ENCODE data around the gene BTBD17.
A peak's percentile ranks its signal among the peaks of the same experiment; 100 is the strongest.

Gene BTBD17

DNA sequence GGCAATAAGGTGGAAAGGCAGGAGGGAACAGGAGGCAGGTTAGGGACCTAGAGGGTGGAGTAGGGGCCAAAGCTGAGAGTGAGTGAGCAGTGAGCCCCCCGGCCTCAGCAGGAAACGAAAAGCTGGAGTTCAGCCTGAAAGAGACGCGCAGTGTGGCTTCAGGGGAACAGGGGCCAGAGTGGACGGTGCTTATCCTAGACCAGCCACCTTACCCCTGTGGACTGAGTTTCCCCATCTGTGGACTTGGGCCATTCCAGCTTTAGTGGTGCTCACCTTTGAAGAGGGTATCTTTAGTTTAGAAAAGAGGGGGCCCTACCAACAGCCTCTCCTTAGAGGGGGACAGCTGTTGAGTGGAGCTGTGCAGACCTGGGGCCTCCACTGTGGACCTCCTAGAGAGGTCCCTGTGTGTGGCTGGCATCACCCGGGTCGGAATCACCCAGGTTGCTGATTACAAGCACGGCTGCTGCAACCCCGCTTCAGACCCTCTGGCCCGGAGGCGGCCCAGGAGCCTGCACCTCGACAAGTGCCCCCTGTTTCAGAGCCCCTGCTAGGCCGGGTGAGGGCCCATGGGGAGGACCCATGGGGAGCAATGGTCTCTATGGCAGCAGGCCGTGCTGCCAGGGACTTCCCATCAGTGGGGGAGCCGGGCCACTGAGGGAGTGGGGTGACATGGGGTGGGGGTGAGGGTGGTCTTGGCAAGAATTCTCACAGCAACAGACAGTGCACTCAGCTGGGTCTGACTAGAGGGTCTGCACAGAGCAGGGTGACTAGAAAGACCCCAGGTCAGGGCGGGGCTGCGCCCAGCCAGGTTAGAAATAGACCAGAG is 8.2 kb upstream of the BTBD17 start:
- no peak overlapping the region for H3K4me3 ChIP-seq (ENCODE audit: low read depth in 1 of 2, low read length in 1 of 2)
- H3K27ac ChIP-seq = no peak overlapping the region
- H3K36me3 ChIP-seq = no peaks in the 10 kb centered on the region
- no peaks in the 10 kb centered on the region for H3K9me3 ChIP-seq
- H3K4me1 ChIP-seq (ENCODE audit: control insufficient read depth in 1 of 2, insufficient read depth in 1 of 2, low read depth in 1 of 2, low read length in 1 of 2) = peaks cover 10 to 13% of the 10 kb centered on the region in 2 experiments
- TF ChIP-seq, protein P1, sequence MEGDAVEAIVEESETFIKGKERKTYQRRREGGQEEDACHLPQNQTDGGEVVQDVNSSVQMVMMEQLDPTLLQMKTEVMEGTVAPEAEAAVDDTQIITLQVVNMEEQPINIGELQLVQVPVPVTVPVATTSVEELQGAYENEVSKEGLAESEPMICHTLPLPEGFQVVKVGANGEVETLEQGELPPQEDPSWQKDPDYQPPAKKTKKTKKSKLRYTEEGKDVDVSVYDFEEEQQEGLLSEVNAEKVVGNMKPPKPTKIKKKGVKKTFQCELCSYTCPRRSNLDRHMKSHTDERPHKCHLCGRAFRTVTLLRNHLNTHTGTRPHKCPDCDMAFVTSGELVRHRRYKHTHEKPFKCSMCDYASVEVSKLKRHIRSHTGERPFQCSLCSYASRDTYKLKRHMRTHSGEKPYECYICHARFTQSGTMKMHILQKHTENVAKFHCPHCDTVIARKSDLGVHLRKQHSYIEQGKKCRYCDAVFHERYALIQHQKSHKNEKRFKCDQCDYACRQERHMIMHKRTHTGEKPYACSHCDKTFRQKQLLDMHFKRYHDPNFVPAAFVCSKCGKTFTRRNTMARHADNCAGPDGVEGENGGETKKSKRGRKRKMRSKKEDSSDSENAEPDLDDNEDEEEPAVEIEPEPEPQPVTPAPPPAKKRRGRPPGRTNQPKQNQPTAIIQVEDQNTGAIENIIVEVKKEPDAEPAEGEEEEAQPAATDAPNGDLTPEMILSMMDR (IDR thresholded peaks at IDR 0.05) = no peak
- H3K27me3 ChIP-seq = peaks cover 34% of the 10 kb centered on the region

DNA sequence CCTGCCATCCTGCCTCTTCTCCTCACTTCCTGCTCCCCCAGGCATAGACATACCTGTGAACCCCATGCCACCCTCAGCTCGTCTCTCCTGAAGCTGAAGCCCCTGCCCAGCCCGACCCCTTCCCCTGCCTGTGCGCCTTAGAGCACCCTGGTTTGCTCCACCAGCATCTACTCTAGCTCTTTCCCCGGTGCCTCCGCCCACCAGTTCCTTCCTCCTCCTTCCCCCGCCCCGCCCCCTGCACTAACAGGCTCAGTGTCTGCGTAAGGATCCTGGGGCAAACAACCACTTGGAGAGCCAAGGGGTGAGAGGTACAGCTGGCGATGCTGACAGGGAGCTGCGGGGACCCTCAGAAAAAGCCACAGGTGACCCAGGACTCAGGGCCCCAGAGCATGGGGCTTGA is 7.6 kb upstream of the BTBD17 start:
- no peak overlapping the region for H3K4me3 ChIP-seq (ENCODE audit: low read depth in 1 of 2, low read length in 1 of 2)
- TF ChIP-seq, protein P1 (IDR thresholded peaks at IDR 0.05) = no peak
- no peaks in the 10 kb centered on the region for H3K36me3 ChIP-seq

GRCh38 chr17:74368341-74369081 is 6.8 kb upstream of the BTBD17 start:
- Histone ChIP-seq H3K36me3 (no peaks in the 10 kb centered on the region), H3K9me3 (no peaks in the 10 kb centered on the region), H3K27ac (no peak overlapping the region), H3K27me3 (peaks cover 37% of the 10 kb centered on the region), H3K4me3 (ENCODE audit: low read depth in 1 of 2, low read length in 1 of 2) (no peak overlapping the region), H3K4me1 (ENCODE audit: control insufficient read depth in 1 of 2, insufficient read depth in 1 of 2, low read depth in 1 of 2, low read length in 1 of 2) (peaks cover 10 to 13% of the 10 kb centered on the region in 2 experiments)
- TF ChIP-seq, protein P1 (IDR thresholded peaks at IDR 0.05) = peak; percentile 93

More for the DNA sequence above, 7.6 kb upstream of the BTBD17 start:
- Histone ChIP-seq H3K27me3 (peaks cover 34% of the 10 kb centered on the region), H3K4me1 (ENCODE audit: control insufficient read depth in 1 of 2, insufficient read depth in 1 of 2, low read depth in 1 of 2, low read length in 1 of 2) (peaks cover 10 to 13% of the 10 kb centered on the region in 2 experiments), H3K9me3 (no peaks in the 10 kb centered on the region), H3K27ac (no peak overlapping the region)

GRCh38 chr17:74367206-74367605 is 5.5 kb upstream of the BTBD17 start, which contains the start of gene GPR142:
Gene GPR142, plus strand, starts transcription at chr17:74367506. Its CDS starts 2,035 bp downstream, at chr17:74369541.
- Histone ChIP-seq H3K4me3 (ENCODE audit: low read depth in 1 of 2, low read length in 1 of 2) (no peak within 1 kb of the TSS), H3K36me3 (no peaks in the 10 kb centered on the region), H3K4me1 (ENCODE audit: control insufficient read depth in 1 of 2, insufficient read depth in 1 of 2, low read depth in 1 of 2, low read length in 1 of 2) (peaks cover 10 to 13% of the 10 kb centered on the region in 2 experiments), H3K9me3 (no peaks in the 10 kb centered on the region), H3K27ac (no peak within 1 kb of the TSS), H3K27me3 (peaks cover 50% of the 10 kb centered on the region)
- TF ChIP-seq, protein P1 (IDR thresholded peaks at IDR 0.05) = no peak

DNA sequence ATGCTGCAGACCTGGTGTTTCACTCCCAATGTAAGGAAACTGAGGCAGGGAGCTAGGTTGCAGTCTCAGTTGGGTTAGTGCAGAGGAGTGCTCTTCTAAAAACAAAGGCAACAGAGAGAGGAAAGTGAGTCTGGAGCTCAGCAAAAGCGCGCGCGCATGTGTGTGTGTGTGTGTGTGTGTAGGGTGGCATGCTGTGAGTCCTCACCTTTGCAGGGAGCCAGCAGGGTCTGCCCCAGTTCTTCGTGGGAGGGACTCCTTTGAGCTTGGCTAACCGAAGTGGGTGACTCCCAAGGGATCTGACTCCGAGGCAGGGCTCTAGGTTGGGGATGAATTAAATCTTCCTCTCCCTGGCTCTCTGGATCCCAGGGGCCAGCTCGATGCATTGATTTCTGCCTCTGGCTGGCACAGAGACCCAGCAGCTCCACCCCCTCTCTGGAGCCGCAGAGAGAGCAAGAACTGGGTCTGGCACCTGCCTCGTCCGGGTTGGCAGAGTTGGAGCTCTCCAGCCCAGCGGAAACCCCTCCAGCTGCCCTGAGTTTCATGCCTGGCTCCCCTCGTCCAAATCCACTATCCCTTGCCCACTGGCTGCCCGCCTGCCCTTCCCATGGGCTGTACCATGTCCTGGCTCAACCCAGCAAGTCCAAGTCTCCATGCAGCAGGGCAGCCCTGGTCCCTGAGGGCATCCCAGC is 1.3 kb upstream of the BTBD17 start:
- Histone ChIP-seq H3K4me1 (ENCODE audit: control insufficient read depth in 1 of 2, insufficient read depth in 1 of 2, low read depth in 1 of 2, low read length in 1 of 2) (no peaks in the 10 kb centered on the region), H3K9me3 (no peaks in the 10 kb centered on the region), H3K36me3 (no peaks in the 10 kb centered on the region), H3K27me3 (peaks cover 74% of the 10 kb centered on the region), H3K27ac (no peak overlapping the region), H3K4me3 (ENCODE audit: low read depth in 1 of 2, low read length in 1 of 2) (no peak overlapping the region)
- TF ChIP-seq, protein P1 (IDR thresholded peaks at IDR 0.05) = no peak
